ENCODE results near the gene PIK3R6. TPM values are rescaled to one million over a fixed set of nuclear protein-coding genes. Genes with fewer than 3 reads are reported as not detected.
"Not testable (repeated sequence)": the region's sequence is repeated elsewhere in the genome, so short reads cannot be mapped to it uniquely, and the experiment has no call there.

Gene PIK3R6
- total RNA-seq, 2 experiments from 2014 or later = 6.2 to 7.1 TPM

- POLR2A ChIA-PET = interaction anchor here (0.9 kb wide), 1 partner anchor 33 kb away, joined by 3 read pairs; no protein-coding TSS in a partner anchor
- no peaks in the 10 kb centered on the region for H3K9me3 Mint-ChIP-seq
- H3K4me3 Mint-ChIP-seq = no peak overlapping the region
Observed at GRCh38 chr17:8890671-8891070, 23.2 kb upstream of the PIK3R6 start.

GRCh38 chr17:8889458-8890210, 22.2 kb upstream of the PIK3R6 start:
- ChIA-PET CTCF (interaction anchor here (1.1 to 3.3 kb wide), 3 partner anchors 10 to 95 kb away, joined by 3 to 14 read pairs (median 4); no protein-coding TSS in a partner anchor), POLR2A (interaction anchor here (0.9 kb wide), 1 partner anchor 32 kb away, joined by 3 read pairs; no protein-coding TSS in a partner anchor)
- no peak for DNase-seq
- Mint-ChIP-seq H3K27me3 (no peaks in the 10 kb centered on the region), H3K36me3 (ENCODE audit: low read depth) (peaks cover 55% of the 10 kb centered on the region), H3K4me1 (peaks cover 24% of the 10 kb centered on the region), H3K4me3 (no peak overlapping the region), H3K9me3 (no peaks in the 10 kb centered on the region), H3K27ac (no peak overlapping the region)

More at GRCh38 chr17:8890671-8891070, 23.2 kb upstream of the PIK3R6 start:
- peaks cover 62% of the 10 kb centered on the region for H3K36me3 Mint-ChIP-seq (ENCODE audit: low read depth)
- peaks cover 34% of the 10 kb centered on the region for H3K4me1 Mint-ChIP-seq
- no peak for DNase-seq
- no peak overlapping the region for H3K27ac Mint-ChIP-seq
- H3K27me3 Mint-ChIP-seq = no peaks in the 10 kb centered on the region
- CTCF ChIA-PET = interaction anchor here (3.3 kb wide), 1 partner anchor 9 kb away, joined by 14 read pairs; no protein-coding TSS in a partner anchor

GRCh38 chr17:8888704-8889302, 21.3 kb upstream of the PIK3R6 start:
- Mint-ChIP-seq H3K9me3 (no peaks in the 10 kb centered on the region), H3K4me3 (no peak overlapping the region), H3K27me3 (no peaks in the 10 kb centered on the region), H3K27ac (no peak overlapping the region), H3K36me3 (ENCODE audit: low read depth) (peaks cover 56% of the 10 kb centered on the region), H3K4me1 (peaks cover 20% of the 10 kb centered on the region)
- CTCF ChIA-PET = interaction anchor here (1.3 kb wide), 1 partner anchor 20 kb away, joined by 3 read pairs; no protein-coding TSS in a partner anchor
- no peak for DNase-seq
- POLR2A ChIA-PET = no interaction called here

- POLR2A ChIA-PET = no interaction called here
- Mint-ChIP-seq H3K9me3 (no peaks in the 10 kb centered on the region), H3K36me3 (ENCODE audit: low read depth) (peaks cover 59% of the 10 kb centered on the region), H3K4me1 (peaks cover 16% of the 10 kb centered on the region), H3K27me3 (no peaks in the 10 kb centered on the region), H3K27ac (no peak overlapping the region), H3K4me3 (no peak overlapping the region)
- CTCF ChIA-PET = no interaction called here
- DNase-seq = no peak
Observed at GRCh38 chr17:8887834-8888703, 20.6 kb upstream of the PIK3R6 start.

- no peak overlapping the region for H3K4me3 Mint-ChIP-seq
- H3K4me1 Mint-ChIP-seq = peaks cover 8% of the 10 kb centered on the region
- DNase-seq = no peak
- H3K27me3 Mint-ChIP-seq = no peaks in the 10 kb centered on the region
- peak overlapping the region; percentile 25 for H3K27ac Mint-ChIP-seq
- POLR2A ChIA-PET = no interaction called here
- CTCF ChIA-PET = no interaction called here
- no peaks in the 10 kb centered on the region for H3K9me3 Mint-ChIP-seq
- peaks cover 59% of the 10 kb centered on the region for H3K36me3 Mint-ChIP-seq (ENCODE audit: low read depth)
Observed at GRCh38 chr17:8887301-8887700, 19.8 kb upstream of the PIK3R6 start.

GRCh38 chr17:8885967-8886684, 18.7 kb upstream of the PIK3R6 start:
- Mint-ChIP-seq H3K27me3 (no peaks in the 10 kb centered on the region), H3K9me3 (no peaks in the 10 kb centered on the region), H3K36me3 (ENCODE audit: low read depth) (peaks cover 52% of the 10 kb centered on the region), H3K4me3 (no peak overlapping the region), H3K27ac (peak overlapping the region; percentile 36), H3K4me1 (peaks cover 3% of the 10 kb centered on the region)
- DNase-seq = no peak
- ChIA-PET CTCF (interaction anchor here (1.0 kb wide), 1 partner anchor 28 kb away, joined by 3 read pairs; no protein-coding TSS in a partner anchor), POLR2A (no interaction called here)

GRCh38 chr17:8885163-8885966, 17.9 kb upstream of the PIK3R6 start:
- H3K27ac Mint-ChIP-seq, H3K9me3 Mint-ChIP-seq, H3K4me3 Mint-ChIP-seq, POLR2A ChIA-PET, H3K27me3 Mint-ChIP-seq, H3K4me1 Mint-ChIP-seq: not testable (repeated sequence)
- CTCF ChIA-PET = interaction anchor here (1.0 kb wide), 1 partner anchor 28 kb away, joined by 3 read pairs; no protein-coding TSS in a partner anchor
- H3K36me3 Mint-ChIP-seq (ENCODE audit: low read depth) = peaks cover 56% of the 10 kb centered on the region
- peak; percentile 37 for DNase-seq

- no peaks in the 10 kb centered on the region for H3K9me3 Mint-ChIP-seq
- H3K27ac Mint-ChIP-seq = no peak overlapping the region
- peaks cover 3% of the 10 kb centered on the region for H3K4me1 Mint-ChIP-seq
- H3K4me3 Mint-ChIP-seq = no peak overlapping the region
- ChIA-PET CTCF (no interaction called here), POLR2A (no interaction called here)
- no peak for DNase-seq
- peaks cover 63% of the 10 kb centered on the region for H3K36me3 Mint-ChIP-seq (ENCODE audit: low read depth)
- H3K27me3 Mint-ChIP-seq = no peaks in the 10 kb centered on the region
Observed at GRCh38 chr17:8884336-8884990, 17.0 kb upstream of the PIK3R6 start.

GRCh38 chr17:8883353-8883752, 15.9 kb upstream of the PIK3R6 start:
- no peak overlapping the region for H3K27ac Mint-ChIP-seq
- POLR2A ChIA-PET = no interaction called here
- CTCF ChIA-PET = interaction anchor here (0.6 to 1.1 kb wide), 2 partner anchors 9 to 86 kb away, joined by 3 read pairs; no protein-coding TSS in a partner anchor
- H3K4me1 Mint-ChIP-seq = peaks cover 3% of the 10 kb centered on the region
- H3K27me3 Mint-ChIP-seq = no peaks in the 10 kb centered on the region
- H3K9me3 Mint-ChIP-seq = no peaks in the 10 kb centered on the region
- H3K4me3 Mint-ChIP-seq = no peak overlapping the region
- DNase-seq = no peak
- H3K36me3 Mint-ChIP-seq (ENCODE audit: low read depth) = peaks cover 64% of the 10 kb centered on the region

GRCh38 chr17:8881606-8882005, 14.1 kb upstream of the PIK3R6 start:
- DNase-seq = no peak
- POLR2A ChIA-PET = no interaction called here
- Mint-ChIP-seq H3K4me3 (no peak overlapping the region), H3K36me3 (ENCODE audit: low read depth) (peaks cover 65% of the 10 kb centered on the region), H3K27me3 (no peaks in the 10 kb centered on the region), H3K9me3 (no peaks in the 10 kb centered on the region), H3K27ac (no peak overlapping the region), H3K4me1 (peaks cover 3% of the 10 kb centered on the region)
- CTCF ChIA-PET = interaction anchor here (0.7 to 1.0 kb wide), 2 partner anchors 13 to 20 kb away, joined by 3 read pairs; no protein-coding TSS in a partner anchor

GRCh38 chr17:8880466-8880865, 13.0 kb upstream of the PIK3R6 start:
- ChIA-PET CTCF (no interaction called here), POLR2A (no interaction called here)
- no peak for DNase-seq
- Mint-ChIP-seq H3K36me3 (ENCODE audit: low read depth) (peaks cover 56% of the 10 kb centered on the region), H3K27ac (peak overlapping the region; percentile 54), H3K9me3 (no peaks in the 10 kb centered on the region), H3K4me1 (no peaks in the 10 kb centered on the region), H3K27me3 (no peaks in the 10 kb centered on the region), H3K4me3 (no peak overlapping the region)
